GM19438 (cell line): ENCODE measurements around the gene TAF1A.
"Not testable (repeated sequence)": the region's sequence is repeated elsewhere in the genome, so short reads cannot be mapped to it uniquely, and the experiment has no call there.

Experiments
- ATAC-seq: cut with Tn5 transposase; IDR thresholded peaks from one replicate; pipeline ENCODE4 v1.9.1; 2021; ENCODE audit warnings: low read depth; ENCODE audit not compliant: unreplicated experiment

The TAF1A gene

GRCh38 chr1:222589462-222590302, at the start of gene TAF1A:
Gene TAF1A (minus strand): TSS chr1:222589933.
- ATAC-seq: peak; percentile 100

GRCh38 chr1:222634180-222635013, 44.7 kb upstream of the TAF1A start:
- ATAC-seq: peak; percentile 92

- no peak for ATAC-seq
Observed at GRCh38 chr1:222632749-222633148, 43.0 kb upstream of the TAF1A start.

GRCh38 chr1:222631611-222632208, 42.0 kb upstream of the TAF1A start:
- ATAC-seq: no peak

- no peak for ATAC-seq
Observed at GRCh38 chr1:222629921-222630535, 40.3 kb upstream of the TAF1A start.

GRCh38 chr1:222627232-222627631, 37.5 kb upstream of the TAF1A start:
- no peak for ATAC-seq

GRCh38 chr1:222624214-222624613, 34.5 kb upstream of the TAF1A start:
- ATAC-seq: no peak

GRCh38 chr1:222623458-222623857, 33.7 kb upstream of the TAF1A start:
- no peak for ATAC-seq

- no peak for ATAC-seq
Observed at GRCh38 chr1:222622765-222623164, 33.0 kb upstream of the TAF1A start.

- ATAC-seq: peak; percentile 41
Observed at GRCh38 chr1:222620566-222620965, 30.8 kb upstream of the TAF1A start.

- ATAC-seq: no peak
Observed at GRCh38 chr1:222618880-222619596, 29.3 kb upstream of the TAF1A start.

GRCh38 chr1:222618001-222618879, 28.5 kb upstream of the TAF1A start, which contains the start of gene MIA3:
Gene MIA3 (plus strand): TSS chr1:222618097. CDS start chr1:222618111, 14 bp downstream.
- peak; percentile 44 for ATAC-seq

- peak; percentile 66 for ATAC-seq
Observed at GRCh38 chr1:222617367-222617951, 27.7 kb upstream of the TAF1A start.

- no peak for ATAC-seq
Observed at GRCh38 chr1:222616525-222616924, 26.8 kb upstream of the TAF1A start.

- ATAC-seq: no peak
Observed at GRCh38 chr1:222613627-222614026, 23.9 kb upstream of the TAF1A start.

GRCh38 chr1:222610728-222611127, 21.0 kb upstream of the TAF1A start:
- no peak for ATAC-seq

GRCh38 chr1:222609111-222609510, 19.4 kb upstream of the TAF1A start:
- not testable (repeated sequence) for ATAC-seq

- ATAC-seq: no peak
Observed at GRCh38 chr1:222606757-222607156, 17.0 kb upstream of the TAF1A start.

GRCh38 chr1:222601257-222601656, 11.5 kb upstream of the TAF1A start:
- ATAC-seq: no peak
